CD4-positive, alpha-beta T cell (primary cell): ENCODE measurements around the gene STIM1. TPM values are rescaled to one million over a fixed set of nuclear protein-coding genes. Genes with fewer than 3 reads are reported as not detected.

Experiments
- ATAC-seq: fragments of 200-7000 bp; cut with Tn5 transposase; one replicate; pipeline ENCODE4 v1.10.0; 2022; ENCODE audit warnings: mild to moderate bottlenecking; ENCODE audit not compliant: poor library complexity
- CTCF ChIA-PET: fragments of 350-600 bp; sonication (Branson Sonifier 250); formaldehyde crosslinking; loops from one replicate; lab custom pipeline; 2021; ENCODE audit warnings: antibody characterized with exemption, inconsistent platforms; lab: Charles Lee
- POLR2A ChIA-PET: fragments of 350-600 bp; sonication (Branson Sonifier 250); formaldehyde crosslinking; loops from one replicate; lab custom pipeline; 2021; ENCODE audit warnings: antibody characterized with exemption, inconsistent platforms; lab: Charles Lee
- DNase-seq, 14 experiments: peaks; one replicate each; pipeline ENCODE4 v3.0.0-alpha.2; 2013 to 2020; ENCODE audit warnings: mixed read lengths in 2 of 14
- H3K27ac ChIP-seq, 2 donors: one replicate each; pipeline versions ENCODE4 v1.5.1 to v1.7.0; 2013; ENCODE audit warnings: low read length in 2 of 2, low read depth in 1 of 2, mild to moderate bottlenecking in 1 of 2
- H3K27me3 ChIP-seq, 2 experiments: 1 replicate in 1 of 2; 2 replicates in 1 of 2; pipeline versions ENCODE4 v1.6.1 to v1.7.0; 2013; ENCODE audit warnings: low read length in 2 of 2, control low read depth in 1 of 2, mild to moderate bottlenecking in 1 of 2, moderate library complexity in 1 of 2; ENCODE audit not compliant: insufficient read depth in 2 of 2, control insufficient read depth in 1 of 2
- H3K36me3 ChIP-seq: one replicate; pipeline ENCODE4 v1.6.1; 2013; ENCODE audit warnings: low read length, control low read depth; ENCODE audit not compliant: insufficient read depth
- H3K4me1 ChIP-seq: one replicate; pipeline ENCODE4 v1.6.1; 2013; ENCODE audit warnings: low read length, control low read depth; ENCODE audit not compliant: insufficient read depth
- H3K4me3 ChIP-seq: one replicate; pipeline ENCODE4 v1.5.1; 2013; ENCODE audit warnings: mild to moderate bottlenecking, low read length, moderate library complexity
- H3K9me3 ChIP-seq, 2 experiments: 1 replicate in 1 of 2; 2 replicates in 1 of 2; pipeline versions ENCODE4 v1.6.1 to v1.7.0; 2013; ENCODE audit warnings: low read length in 2 of 2, mild to moderate bottlenecking in 2 of 2, control low read depth in 1 of 2, moderate library complexity in 1 of 2; ENCODE audit not compliant: control insufficient read depth in 1 of 2, insufficient read depth in 1 of 2
- H3K27ac Mint-ChIP-seq: one replicate; pipeline ENCODE4 v1.8.0; 2020; ENCODE audit warnings: mixed read lengths
- H3K27me3 Mint-ChIP-seq: one replicate; pipeline ENCODE4 v1.8.0; 2021; ENCODE audit warnings: mixed read lengths
- H3K36me3 Mint-ChIP-seq: one replicate; pipeline ENCODE4 v1.8.0; 2021; ENCODE audit warnings: low read depth, mixed read lengths
- H3K4me1 Mint-ChIP-seq: one replicate; pipeline ENCODE4 v1.8.0; 2021; ENCODE audit warnings: low read depth, mixed read lengths
- H3K4me3 Mint-ChIP-seq: one replicate; pipeline ENCODE4 v1.8.0; 2020; ENCODE audit warnings: mild to moderate bottlenecking, mixed read lengths
- H3K9me3 Mint-ChIP-seq: one replicate; pipeline ENCODE4 v1.8.0; 2020; ENCODE audit warnings: mixed read lengths
- CTCF ChIP-seq: fragments of 200-600 bp; IDR thresholded peaks from one replicate; pipeline ENCODE4 v1.8.0; 2022; ENCODE audit warnings: antibody characterized with exemption, mild to moderate bottlenecking
- intact Hi-C, 2 experiments: fragments of 100-400 bp; cut with DNase I in 1 of 2; cut with micrococcal nuclease in 1 of 2; formaldehyde crosslinking; loops; one replicate each; pipeline versions ENCODE4 v1.15.1 to v1.9.0; 2023 to 2025; cut with DNase I, micrococcal nuclease
- total RNA-seq, 174 experiments: library from RNA in 2 of 174; stranded (reverse) in 2 of 174; gene quantifications; one replicate each; pipeline ENCODE4 v1.2.3 and lab custom pipeline; 2021 to 2026

STIM1 gene
- total RNA-seq, 2 experiments from 2014 or later: 89.0 to 94.9 TPM

DNA sequence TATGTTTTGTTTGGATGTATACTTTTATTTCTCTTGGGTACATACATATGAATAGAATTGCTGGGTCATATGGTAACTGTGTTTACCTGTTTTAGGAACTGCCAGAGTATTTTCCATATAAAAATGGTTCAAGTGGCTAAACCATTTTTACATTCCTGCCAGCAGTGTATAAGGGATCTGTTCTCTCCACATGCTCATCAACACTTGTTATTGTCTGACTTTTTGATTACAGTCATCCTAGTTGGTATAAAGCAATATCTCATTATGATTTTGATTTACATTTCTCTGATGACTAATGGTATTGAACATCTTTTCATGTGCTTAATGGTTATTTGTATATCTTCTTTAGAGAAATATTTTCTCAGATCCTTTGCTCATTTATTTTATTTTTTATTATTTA is 134.9 kb downstream of the STIM1 start:
- Histone ChIP-seq H3K4me1 (peaks cover 10% of the 10 kb centered on the region), H3K27me3 (no peaks in the 10 kb centered on the region), H3K36me3 (peaks cover 4% of the 10 kb centered on the region), H3K27ac (no peak overlapping the region), H3K4me3 (no peak overlapping the region), H3K9me3 (peaks cover 8% of the 10 kb centered on the region in 2 experiments)
- H3K4me3 Mint-ChIP-seq: peak overlapping the region; percentile 36
- POLR2A ChIA-PET: interaction anchor here (0.9 to 2.6 kb wide), 5 partner anchors 12 to 149 kb away, joined by 4 to 16 read pairs (median 6); partner anchors contain the start of genes RHOG and STIM1
- H3K27me3 Mint-ChIP-seq: no peaks in the 10 kb centered on the region
- ATAC-seq (no peak), DNase-seq (no peak)
- H3K36me3 Mint-ChIP-seq: peaks cover 52% of the 10 kb centered on the region
- intact Hi-C loops: no loop called here
- peaks cover 10% of the 10 kb centered on the region for H3K9me3 Mint-ChIP-seq
- CTCF ChIA-PET: interaction anchor here (2.8 kb wide), 1 partner anchor 135 kb away, joined by 10 read pairs; the partner anchor contains the start of gene STIM1
- peaks cover 76% of the 10 kb centered on the region for H3K4me1 Mint-ChIP-seq
- TF ChIP-seq CTCF: no peak
- H3K27ac Mint-ChIP-seq: peak overlapping the region; percentile 79

GRCh38 chr11:3992964-3993363 is 137.5 kb downstream of the STIM1 start:
- no peaks in the 10 kb centered on the region for H3K36me3 ChIP-seq
- H3K27me3 ChIP-seq: no peaks in the 10 kb centered on the region
- H3K4me1 ChIP-seq: peaks cover 18% of the 10 kb centered on the region
- H3K4me3 ChIP-seq: no peak overlapping the region
- TF ChIP-seq CTCF: no peak
- Mint-ChIP-seq H3K4me1 (peaks cover 78% of the 10 kb centered on the region), H3K27me3 (no peaks in the 10 kb centered on the region), H3K27ac (no peak overlapping the region), H3K4me3 (no peak overlapping the region), H3K36me3 (peaks cover 58% of the 10 kb centered on the region), H3K9me3 (peaks cover 13% of the 10 kb centered on the region)
- POLR2A ChIA-PET: no interaction called here
- no peak for DNase-seq
- CTCF ChIA-PET: interaction anchor here (0.7 kb wide), 1 partner anchor 8 kb away, joined by 3 read pairs; no protein-coding TSS in a partner anchor
- no peak for ATAC-seq
- intact Hi-C loops: no loop called here
- peaks cover 8% of the 10 kb centered on the region in 2 experiments for H3K9me3 ChIP-seq
- H3K27ac ChIP-seq: no peak overlapping the region

GRCh38 chr11:3994030-3994640 is 138.7 kb downstream of the STIM1 start:
- Mint-ChIP-seq H3K9me3 (peaks cover 13% of the 10 kb centered on the region), H3K4me3 (no peak overlapping the region), H3K4me1 (peaks cover 79% of the 10 kb centered on the region), H3K27ac (peak overlapping the region; percentile 5), H3K27me3 (no peaks in the 10 kb centered on the region), H3K36me3 (peaks cover 66% of the 10 kb centered on the region)
- no peak for TF ChIP-seq CTCF
- Histone ChIP-seq H3K27ac (no peak overlapping the region), H3K36me3 (peaks cover 2% of the 10 kb centered on the region), H3K9me3 (peaks cover 8% of the 10 kb centered on the region in 2 experiments), H3K27me3 (no peaks in the 10 kb centered on the region), H3K4me3 (no peak overlapping the region), H3K4me1 (peaks cover 17% of the 10 kb centered on the region)
- peak in 1 of 14 experiments; percentile 26 for DNase-seq
- ChIA-PET CTCF (interaction anchor here (1.1 kb wide), 1 partner anchor 27 kb away, joined by 3 read pairs; no protein-coding TSS in a partner anchor), POLR2A (interaction anchor here (1.6 kb wide), 1 partner anchor 47 kb away, joined by 4 read pairs; no protein-coding TSS in a partner anchor)
- ATAC-seq: peak; percentile 61
- intact Hi-C loops: no loop called here
